Natural killer cell (primary cell): ENCODE measurements around the gene TNFAIP3. TPM values are rescaled to one million over a fixed set of nuclear protein-coding genes. Genes with fewer than 3 reads are reported as not detected.

Source experiments
- ATAC-seq, 3 donors: fragments of 150-1000 bp in 2 of 3; fragments of 200-7000 bp in 1 of 3; cut with Tn5 transposase; 1 replicate in 1 of 3; 2 replicates in 2 of 3; pipeline ENCODE4 v1.10.0; 2021; ENCODE audit warnings: mild to moderate bottlenecking in 2 of 3, moderate library complexity in 2 of 3
- DNase-seq, 2 donors: peaks; one replicate each; pipeline versions ENCODE4 v3.0.0 to v3.0.0-alpha.2; 2013 to 2021; ENCODE audit warnings: mixed read lengths in 1 of 2
- H3K27ac ChIP-seq: one replicate; pipeline ENCODE4 v1.5.1; 2013; ENCODE audit warnings: mild to moderate bottlenecking, low read length
- H3K27me3 ChIP-seq: one replicate; pipeline ENCODE4 v1.6.1; 2013; ENCODE audit warnings: low read length; ENCODE audit not compliant: control insufficient read depth, insufficient read depth
- H3K36me3 ChIP-seq: one replicate; pipeline ENCODE4 v1.6.1; 2013; ENCODE audit warnings: low read length; ENCODE audit not compliant: control insufficient read depth, insufficient read depth
- H3K4me1 ChIP-seq: one replicate; pipeline ENCODE4 v1.6.1; 2013; ENCODE audit warnings: low read length; ENCODE audit not compliant: control insufficient read depth, insufficient read depth
- H3K4me3 ChIP-seq: one replicate; pipeline ENCODE4 v1.5.1; 2013; ENCODE audit warnings: low read length
- H3K9me3 ChIP-seq: one replicate; pipeline ENCODE4 v1.6.1; 2013; ENCODE audit warnings: low read length; ENCODE audit not compliant: control insufficient read depth, insufficient read depth
- H3K27ac Mint-ChIP-seq, 2 donors: one replicate each; pipeline ENCODE4 v1.8.0; 2022; ENCODE audit warnings: mild to moderate bottlenecking in 2 of 2, mixed read lengths in 2 of 2, moderate library complexity in 1 of 2
- H3K27me3 Mint-ChIP-seq, 2 donors: one replicate each; pipeline ENCODE4 v1.8.0; 2022; ENCODE audit warnings: low read depth in 2 of 2, mixed read lengths in 2 of 2
- H3K36me3 Mint-ChIP-seq: one replicate; pipeline ENCODE4 v1.8.0; 2022; ENCODE audit warnings: mixed read lengths
- H3K4me1 Mint-ChIP-seq, 2 donors: one replicate each; pipeline ENCODE4 v1.8.0; 2022; ENCODE audit warnings: mixed read lengths in 2 of 2
- H3K4me3 Mint-ChIP-seq: one replicate; pipeline ENCODE4 v1.8.0; 2022; ENCODE audit warnings: mild to moderate bottlenecking, moderate library complexity, mixed read lengths
- H3K9me3 Mint-ChIP-seq, 2 donors: one replicate each; pipeline ENCODE4 v1.8.0; 2022; ENCODE audit warnings: mixed read lengths in 2 of 2
- WGBS: methylation state at CpG from one replicate; pipeline ENCODE4 v1.1.7; 2013; ENCODE audit warnings: missing lambda C conversion rate; ENCODE audit not compliant: insufficient coverage; 5-methylcytosine and 5-hydroxymethylcytosine counted together
- intact Hi-C: fragments of 100-400 bp; cut with micrococcal nuclease; formaldehyde crosslinking; loops from one replicate; pipeline ENCODE4 v1.14.2; 2022
- total RNA-seq, 4 donors: library from RNA; stranded (reverse); fragments of 120-200 nt in 1 of 4; gene quantifications; one replicate each; pipeline versions ENCODE4 v1.2.3 to v1.2.4, GENCODE V29; 2013 to 2022
- TF ChIP-seq, protein P1 (sequence below): fragments of 200-600 bp; IDR thresholded peaks from one replicate; pipeline ENCODE4 v1.8.0; 2022; ENCODE audit warnings: antibody characterized with exemption

TNFAIP3 gene
- total RNA-seq, 3 donors from 2014 or later (not counting 1 experiment from before 2014, with no cell fraction given): 1,163 to 1,298 (median 1,241) TPM

DNA sequence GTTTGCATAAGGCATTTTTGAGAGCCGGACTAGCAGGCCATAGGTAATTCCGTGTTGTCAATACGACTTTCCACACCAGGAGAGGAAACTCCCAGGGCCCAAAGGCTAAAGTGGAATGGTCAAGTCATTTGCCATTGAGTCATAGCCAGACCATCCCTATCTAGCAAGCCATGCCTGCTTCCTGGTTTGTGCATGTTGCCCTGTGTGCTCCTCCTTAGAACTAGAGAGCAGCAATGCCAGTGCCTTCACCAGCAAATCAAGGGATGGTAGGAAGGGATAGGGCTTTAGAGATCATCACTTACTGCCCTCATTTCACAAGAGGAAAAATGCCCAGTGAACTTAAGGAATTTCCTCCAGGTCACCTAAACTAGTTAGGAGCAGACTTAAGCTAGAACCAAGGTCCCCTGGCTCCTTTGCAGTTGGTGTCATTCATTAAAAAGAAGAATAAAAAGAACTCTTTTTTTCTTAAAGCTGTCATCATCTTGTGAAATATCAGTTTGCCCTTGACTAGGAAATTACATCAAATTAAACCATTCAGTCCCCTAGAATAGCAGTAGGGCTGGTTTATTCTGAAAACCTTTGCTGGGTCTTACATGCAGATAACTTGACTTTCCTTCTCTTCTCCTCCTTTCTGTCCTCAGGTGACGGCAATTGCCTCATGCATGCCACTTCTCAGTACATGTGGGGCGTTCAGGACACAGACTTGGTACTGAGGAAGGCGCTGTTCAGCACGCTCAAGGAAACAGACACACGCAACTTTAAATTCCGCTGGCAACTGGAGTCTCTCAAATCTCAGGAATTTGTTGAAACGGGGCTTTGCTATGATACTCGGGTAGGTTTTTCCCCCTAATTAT lies 7.4 kb downstream of the TNFAIP3 start:
- Mint-ChIP-seq H3K36me3 (peaks cover 63% of the 10 kb centered on the region), H3K4me1 (peaks cover 44 to 62% of the 10 kb centered on the region in 2 donors), H3K27ac (peak overlapping the region; percentile 41 to 96), H3K9me3 (no peaks in the 10 kb centered on the region), H3K27me3 (no peaks in the 10 kb centered on the region), H3K4me3 (peak overlapping the region; percentile 29)
- Histone ChIP-seq H3K27ac (no peak overlapping the region), H3K36me3 (peaks cover 72% of the 10 kb centered on the region), H3K9me3 (no peaks in the 10 kb centered on the region), H3K27me3 (no peaks in the 10 kb centered on the region), H3K4me1 (peaks cover 30% of the 10 kb centered on the region), H3K4me3 (no peak overlapping the region)
- 92% methylated on average over 11 of the region's 11 CpGs for WGBS
- TF ChIP-seq, protein P1, sequence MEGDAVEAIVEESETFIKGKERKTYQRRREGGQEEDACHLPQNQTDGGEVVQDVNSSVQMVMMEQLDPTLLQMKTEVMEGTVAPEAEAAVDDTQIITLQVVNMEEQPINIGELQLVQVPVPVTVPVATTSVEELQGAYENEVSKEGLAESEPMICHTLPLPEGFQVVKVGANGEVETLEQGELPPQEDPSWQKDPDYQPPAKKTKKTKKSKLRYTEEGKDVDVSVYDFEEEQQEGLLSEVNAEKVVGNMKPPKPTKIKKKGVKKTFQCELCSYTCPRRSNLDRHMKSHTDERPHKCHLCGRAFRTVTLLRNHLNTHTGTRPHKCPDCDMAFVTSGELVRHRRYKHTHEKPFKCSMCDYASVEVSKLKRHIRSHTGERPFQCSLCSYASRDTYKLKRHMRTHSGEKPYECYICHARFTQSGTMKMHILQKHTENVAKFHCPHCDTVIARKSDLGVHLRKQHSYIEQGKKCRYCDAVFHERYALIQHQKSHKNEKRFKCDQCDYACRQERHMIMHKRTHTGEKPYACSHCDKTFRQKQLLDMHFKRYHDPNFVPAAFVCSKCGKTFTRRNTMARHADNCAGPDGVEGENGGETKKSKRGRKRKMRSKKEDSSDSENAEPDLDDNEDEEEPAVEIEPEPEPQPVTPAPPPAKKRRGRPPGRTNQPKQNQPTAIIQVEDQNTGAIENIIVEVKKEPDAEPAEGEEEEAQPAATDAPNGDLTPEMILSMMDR: no peak
- intact Hi-C loops: loop anchor here (5.0 kb wide), 1 partner anchor 53 kb away; no protein-coding TSS in a partner anchor
- ATAC-seq (no peak), DNase-seq (peak in 1 of 2 donors; percentile 38)

- TF ChIP-seq, protein P1: no peak
- Mint-ChIP-seq H3K27me3 (no peaks in the 10 kb centered on the region), H3K9me3 (no peaks in the 10 kb centered on the region), H3K4me1 (peaks cover 37 to 55% of the 10 kb centered on the region in 2 donors), H3K36me3 (peaks cover 63% of the 10 kb centered on the region), H3K27ac (peak overlapping the region; percentile 41 to 96), H3K4me3 (peak overlapping the region; percentile 29)
- no peaks in the 10 kb centered on the region for H3K27me3 ChIP-seq
- H3K36me3 ChIP-seq: peaks cover 78% of the 10 kb centered on the region
- no peak overlapping the region for H3K27ac ChIP-seq
- intact Hi-C loops: no loop called here
- no peaks in the 10 kb centered on the region for H3K9me3 ChIP-seq
- DNase-seq (peak in 1 of 2 donors; percentile 42), ATAC-seq (no peak)
- WGBS: 94% methylated on average over 6 of the region's 6 CpGs
- peaks cover 25% of the 10 kb centered on the region for H3K4me1 ChIP-seq
- H3K4me3 ChIP-seq: no peak overlapping the region
These were observed 8.0 kb downstream of the TNFAIP3 start for GRCh38 chr6:137875058-137875520.

DNA sequence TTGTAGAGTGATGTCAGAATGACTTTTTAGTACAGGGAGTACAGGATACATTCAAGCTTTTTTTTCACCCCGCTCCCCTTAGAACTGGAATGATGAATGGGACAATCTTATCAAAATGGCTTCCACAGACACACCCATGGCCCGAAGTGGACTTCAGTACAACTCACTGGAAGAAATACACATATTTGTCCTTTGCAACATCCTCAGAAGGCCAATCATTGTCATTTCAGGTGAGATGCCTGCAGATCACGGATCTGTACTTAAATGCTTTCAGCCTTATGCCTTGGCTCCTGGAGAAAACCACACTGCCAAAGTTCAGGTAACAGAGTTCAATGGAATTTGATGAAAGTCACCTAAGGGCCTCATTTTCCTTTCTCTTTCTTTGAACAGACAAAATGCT lies 8.5 kb downstream of the TNFAIP3 start:
- Histone ChIP-seq H3K9me3 (no peaks in the 10 kb centered on the region), H3K36me3 (peaks cover 83% of the 10 kb centered on the region), H3K27me3 (no peaks in the 10 kb centered on the region), H3K4me1 (peaks cover 21% of the 10 kb centered on the region), H3K27ac (no peak overlapping the region), H3K4me3 (no peak overlapping the region)
- DNase-seq (peak in 1 of 2 donors; percentile 34), ATAC-seq (no peak)
- peak overlapping the region; percentile 41 to 96 for H3K27ac Mint-ChIP-seq
- H3K4me1 Mint-ChIP-seq: peaks cover 32 to 50% of the 10 kb centered on the region in 2 donors
- intact Hi-C loops: no loop called here
- WGBS: 97% methylated on average over 3 of the region's 3 CpGs
- H3K36me3 Mint-ChIP-seq: peaks cover 63% of the 10 kb centered on the region
- no peaks in the 10 kb centered on the region for H3K9me3 Mint-ChIP-seq
- TF ChIP-seq, protein P1: no peak
- no peaks in the 10 kb centered on the region for H3K27me3 Mint-ChIP-seq
- H3K4me3 Mint-ChIP-seq: peak overlapping the region; percentile 29
